Activated T-cell treated with anti-CD3 and anti-CD28 coated beads, Interleukin-2, amount 50 U/mL, for 72 hours (primary cell): ENCODE data around the gene FOXL1. TPM values are rescaled to one million over a fixed set of nuclear protein-coding genes. Genes with fewer than 3 reads are reported as not detected.

ENCODE experiments used
- ATAC-seq, 2 donors: fragments of 150-1000 bp; cut with Tn5 transposase; replicated peaks in 1 of 2; 2 replicates each; pipeline ENCODE4 v1.10.0; 2021; ENCODE audit warnings: moderate library complexity in 2 of 2, mild to moderate bottlenecking in 1 of 2
- DNase-seq, 2 donors: peaks; one replicate each; pipeline ENCODE4 v3.0.0; 2021 to 2022; ENCODE audit warnings: mixed read lengths in 1 of 2
- H3K27ac Mint-ChIP-seq: one replicate; pipeline ENCODE4 v1.8.0; 2022; ENCODE audit warnings: mild to moderate bottlenecking, moderate library complexity, mixed read lengths
- H3K27me3 Mint-ChIP-seq: one replicate; pipeline ENCODE4 v1.8.0; 2022; ENCODE audit warnings: low read depth, mixed read lengths
- H3K36me3 Mint-ChIP-seq, 2 donors: one replicate each; pipeline ENCODE4 v1.8.0; 2022; ENCODE audit warnings: mixed read lengths in 2 of 2, mild to moderate bottlenecking in 1 of 2; ENCODE audit not compliant: insufficient read depth in 2 of 2
- H3K4me1 Mint-ChIP-seq: one replicate; pipeline ENCODE4 v1.8.0; 2022; ENCODE audit warnings: low read depth, mixed read lengths
- H3K4me3 Mint-ChIP-seq, 2 donors: one replicate each; pipeline ENCODE4 v1.8.0; 2022; ENCODE audit warnings: mild to moderate bottlenecking in 2 of 2, mixed read lengths in 2 of 2, moderate library complexity in 2 of 2
- H3K9me3 Mint-ChIP-seq, 2 donors: one replicate each; pipeline ENCODE4 v1.8.0; 2022; ENCODE audit warnings: mixed read lengths in 2 of 2
- total RNA-seq, 2 donors: library from RNA; stranded (reverse); gene quantifications; one replicate each; pipeline ENCODE4 v1.2.3, GENCODE V29; 2022

Gene FOXL1
- total RNA-seq, 2 donors from 2014 or later, result 0.07 TPM; not detected in 1

DNA sequence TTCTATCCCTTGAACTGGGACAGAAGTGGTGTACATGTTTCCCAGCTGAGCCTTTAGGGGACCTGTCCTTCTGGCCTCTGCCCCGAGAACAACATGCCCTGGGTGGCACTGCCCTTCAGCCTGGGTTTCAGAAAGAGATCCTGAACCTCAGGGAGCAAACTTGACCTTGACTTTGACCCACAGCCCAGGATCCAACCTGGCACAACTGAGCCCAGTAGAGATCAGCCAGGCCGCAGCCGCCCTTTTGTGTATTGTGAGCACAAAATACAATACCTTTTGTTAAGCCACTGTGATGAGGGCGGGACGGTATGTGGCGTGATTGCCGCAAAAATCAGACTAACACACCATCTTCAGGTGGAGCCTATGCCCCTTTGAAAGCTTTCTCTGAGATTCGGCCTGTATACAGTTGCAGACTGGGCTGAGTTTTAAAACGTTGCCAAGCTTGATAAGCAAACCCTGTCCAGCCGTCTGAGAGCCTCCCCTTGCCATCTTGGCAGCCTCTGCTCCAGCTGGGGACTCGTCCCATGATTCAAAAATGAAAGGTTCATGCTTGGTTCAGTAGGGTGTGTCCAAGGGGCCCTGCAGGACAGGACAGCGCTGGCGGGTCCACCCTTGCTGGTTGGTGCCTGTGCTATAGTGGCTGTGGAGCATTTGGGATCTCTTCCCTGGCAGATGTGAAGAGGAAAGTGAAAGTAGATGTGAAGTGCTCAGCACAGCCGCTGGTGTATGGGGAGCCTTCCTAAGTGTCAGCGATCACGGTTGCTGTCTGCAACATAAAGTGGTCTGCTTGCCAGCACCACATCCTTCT is 40.3 kb downstream of the FOXL1 start:
- Mint-ChIP-seq H3K36me3 (no peaks in the 10 kb centered on the region), H3K27me3 (peaks cover 6% of the 10 kb centered on the region), H3K9me3 (no peaks in the 10 kb centered on the region), H3K4me3 (no peak overlapping the region), H3K4me1 (no peaks in the 10 kb centered on the region), H3K27ac (no peak overlapping the region)
- DNase-seq, result no peak
- no peak for ATAC-seq

DNA sequence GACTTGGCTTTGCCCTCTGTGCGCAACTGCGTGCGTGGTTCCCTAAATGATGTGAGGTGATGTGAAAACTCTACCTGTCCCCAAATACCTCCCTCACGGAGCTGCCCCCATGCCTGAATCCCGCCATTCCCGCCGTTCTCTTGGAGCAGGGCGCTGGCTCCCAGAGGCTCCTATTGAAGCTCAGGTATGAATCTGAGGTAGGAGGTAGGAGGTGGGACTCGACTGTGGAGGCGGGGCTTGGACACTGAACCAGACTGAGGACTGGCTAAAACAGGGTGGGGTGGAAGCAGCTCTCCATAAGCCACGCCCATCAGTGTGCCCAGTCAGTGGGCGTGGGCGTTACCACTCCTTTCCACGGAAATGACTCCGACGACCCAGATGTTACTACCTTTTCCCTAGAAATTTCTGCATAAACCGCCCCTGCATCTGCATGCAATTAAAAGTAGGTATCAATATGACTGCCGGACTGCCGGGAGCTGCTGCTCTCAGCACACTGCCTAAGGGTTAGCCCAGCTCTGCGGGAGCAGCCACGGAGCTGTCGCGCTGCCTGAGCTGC is 41.0 kb downstream of the FOXL1 start:
- Mint-ChIP-seq H3K9me3 (no peaks in the 10 kb centered on the region), H3K4me3 (no peak overlapping the region), H3K36me3 (no peaks in the 10 kb centered on the region), H3K4me1 (no peaks in the 10 kb centered on the region), H3K27ac (no peak overlapping the region), H3K27me3 (peaks cover 6% of the 10 kb centered on the region)
- DNase-seq, result no peak
- no peak for ATAC-seq

DNA sequence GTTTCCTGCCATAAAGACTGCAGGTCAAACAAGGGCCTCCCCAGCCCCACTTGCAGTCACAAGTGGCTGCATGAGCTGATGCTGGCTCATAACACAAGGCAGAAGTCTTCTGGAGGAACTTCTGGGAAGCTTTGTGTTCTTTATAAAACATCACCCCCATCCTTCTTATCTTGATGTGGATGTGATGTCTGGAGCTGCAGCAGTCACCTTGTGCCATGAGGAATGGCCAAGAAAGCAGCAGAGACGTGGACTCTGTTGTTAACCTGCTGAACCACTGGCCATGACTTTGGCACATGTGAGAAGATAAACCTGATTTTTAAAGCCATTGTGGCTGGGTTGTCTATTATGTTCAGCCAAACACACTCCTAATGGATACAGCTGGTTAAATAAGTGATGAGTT is 41.8 kb downstream of the FOXL1 start:
- no peak overlapping the region for H3K27ac Mint-ChIP-seq

DNA sequence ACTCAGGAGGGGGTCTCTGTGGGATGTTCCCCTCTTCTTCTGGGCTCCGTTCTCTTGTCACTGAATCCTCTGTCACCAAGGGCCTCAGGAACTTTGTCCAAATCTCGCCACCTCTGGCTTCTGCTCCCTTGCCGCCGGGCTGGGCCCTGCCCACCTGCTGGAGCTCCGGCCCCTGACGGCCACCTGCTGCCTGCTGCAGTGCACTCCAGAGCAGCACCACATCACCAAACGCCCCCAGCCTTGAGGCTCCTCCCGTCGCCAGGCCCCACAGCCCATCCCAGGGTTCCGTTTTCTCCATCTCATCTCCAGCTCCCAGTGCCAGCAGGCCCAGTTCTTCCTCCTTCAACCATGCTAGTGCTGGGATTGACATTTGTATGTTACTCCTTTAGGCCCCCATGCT is 43.6 kb downstream of the FOXL1 start:
- no peaks in the 10 kb centered on the region for H3K9me3 Mint-ChIP-seq
- H3K27ac Mint-ChIP-seq, result no peak overlapping the region
- H3K36me3 Mint-ChIP-seq, result no peaks in the 10 kb centered on the region
- no peak for ATAC-seq
- H3K4me1 Mint-ChIP-seq, result no peaks in the 10 kb centered on the region
- peaks cover 6% of the 10 kb centered on the region for H3K27me3 Mint-ChIP-seq
- H3K4me3 Mint-ChIP-seq, result no peak overlapping the region
- DNase-seq, result no peak

More for the DNA sequence above, 41.8 kb downstream of the FOXL1 start:
- ATAC-seq, result no peak
- Mint-ChIP-seq H3K27me3 (peaks cover 6% of the 10 kb centered on the region), H3K4me1 (no peaks in the 10 kb centered on the region), H3K9me3 (no peaks in the 10 kb centered on the region), H3K4me3 (no peak overlapping the region), H3K36me3 (no peaks in the 10 kb centered on the region)
- DNase-seq, result no peak

DNA sequence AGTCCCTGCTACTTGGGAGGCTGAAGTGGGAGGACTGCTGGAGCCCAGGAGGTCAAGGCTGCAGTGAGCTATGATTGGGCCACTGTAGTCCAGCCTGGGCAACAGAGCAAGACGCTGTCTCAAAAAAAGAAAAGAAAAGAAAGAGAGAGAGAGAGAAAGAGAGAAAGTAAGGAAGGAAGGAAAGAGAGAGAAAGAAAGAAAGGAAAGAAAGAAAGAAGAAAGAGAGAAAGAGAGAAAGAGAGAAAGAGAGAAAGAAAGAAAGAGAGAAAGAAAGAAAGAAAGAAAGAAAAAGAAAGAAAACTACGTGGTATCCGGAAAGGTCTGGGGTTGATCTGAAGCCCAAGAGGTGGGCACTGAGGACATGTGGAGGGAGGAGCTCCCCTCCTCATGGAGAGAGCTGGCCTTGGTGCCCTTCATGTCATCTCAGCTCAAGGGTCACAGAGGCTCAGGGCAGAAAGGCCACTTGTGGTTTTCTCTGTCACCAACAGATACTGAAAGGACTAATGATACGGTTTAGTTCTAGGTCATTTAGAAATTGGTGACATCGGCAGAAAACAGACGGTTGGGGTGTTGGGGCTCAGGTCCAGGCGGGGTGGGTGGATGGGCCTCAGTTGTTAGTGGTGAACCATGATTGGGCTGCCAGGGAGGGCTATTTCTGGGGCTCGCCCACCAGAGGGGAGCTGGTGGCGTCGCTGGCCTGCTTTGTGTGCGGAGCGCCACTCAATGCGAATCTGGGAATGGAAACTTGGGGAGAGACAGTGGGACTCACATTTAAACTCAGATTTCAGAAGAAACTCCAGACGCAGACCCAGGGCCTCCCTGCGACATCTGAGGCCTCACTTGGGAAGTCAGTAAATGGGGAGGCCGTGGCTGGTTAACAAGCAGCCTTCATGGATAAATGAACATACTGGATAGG is 44.6 kb downstream of the FOXL1 start:
- Mint-ChIP-seq H3K9me3 (no peaks in the 10 kb centered on the region), H3K27ac (no peak overlapping the region)

DNA sequence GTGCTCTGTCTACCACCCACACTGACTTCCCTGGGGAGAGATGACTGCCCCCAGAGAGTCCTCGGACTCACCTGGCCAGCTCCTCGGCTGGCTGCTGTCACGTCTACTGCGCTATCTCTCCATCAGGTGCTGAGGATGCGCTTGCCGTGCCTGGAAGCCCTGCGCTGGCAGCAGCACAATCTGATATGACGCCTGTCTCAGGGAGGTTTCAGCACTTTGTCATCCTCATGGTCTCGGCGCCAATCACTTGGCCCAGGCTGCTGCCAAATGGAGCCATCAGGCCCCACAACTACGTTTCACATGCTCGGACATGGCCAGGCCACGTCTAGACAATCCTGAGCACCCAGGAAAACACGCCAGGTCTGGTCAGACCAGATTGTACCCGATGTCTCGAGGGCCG is 46.7 kb downstream of the FOXL1 start:
- no peak for ATAC-seq
- H3K9me3 Mint-ChIP-seq, result no peaks in the 10 kb centered on the region

More for the DNA sequence above, 44.6 kb downstream of the FOXL1 start:
- Mint-ChIP-seq H3K36me3 (no peaks in the 10 kb centered on the region), H3K4me3 (no peak overlapping the region), H3K4me1 (no peaks in the 10 kb centered on the region), H3K27me3 (peaks cover 6% of the 10 kb centered on the region)
- ATAC-seq (no peak), DNase-seq (no peak)

DNA sequence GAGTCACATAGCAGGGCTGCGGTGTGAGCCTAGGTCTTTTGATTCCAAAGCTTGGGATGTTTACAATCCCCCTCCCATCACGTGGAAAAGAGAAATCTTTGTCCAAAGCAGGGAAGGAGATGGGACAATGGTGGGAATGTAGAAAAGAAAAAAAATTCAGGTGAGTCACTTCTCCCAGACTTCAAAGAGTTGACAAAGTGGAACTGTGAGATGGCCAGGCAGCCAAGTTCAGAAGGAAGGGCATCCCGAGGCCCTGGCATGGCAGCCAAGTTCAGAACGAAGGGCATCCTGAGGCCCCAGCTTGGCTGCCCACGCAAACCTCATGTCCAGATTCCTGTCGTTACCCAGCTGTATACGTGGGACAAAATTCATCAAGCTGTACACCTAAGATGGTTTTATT is 47.5 kb downstream of the FOXL1 start:
- no peak overlapping the region for H3K4me3 Mint-ChIP-seq
- no peak for ATAC-seq
- no peaks in the 10 kb centered on the region for H3K36me3 Mint-ChIP-seq

More for the DNA sequence above, 46.7 kb downstream of the FOXL1 start:
- Mint-ChIP-seq H3K36me3 (no peaks in the 10 kb centered on the region), H3K27ac (no peak overlapping the region), H3K27me3 (peaks cover 6% of the 10 kb centered on the region), H3K4me1 (no peaks in the 10 kb centered on the region), H3K4me3 (no peak overlapping the region)
- no peak for DNase-seq

DNA sequence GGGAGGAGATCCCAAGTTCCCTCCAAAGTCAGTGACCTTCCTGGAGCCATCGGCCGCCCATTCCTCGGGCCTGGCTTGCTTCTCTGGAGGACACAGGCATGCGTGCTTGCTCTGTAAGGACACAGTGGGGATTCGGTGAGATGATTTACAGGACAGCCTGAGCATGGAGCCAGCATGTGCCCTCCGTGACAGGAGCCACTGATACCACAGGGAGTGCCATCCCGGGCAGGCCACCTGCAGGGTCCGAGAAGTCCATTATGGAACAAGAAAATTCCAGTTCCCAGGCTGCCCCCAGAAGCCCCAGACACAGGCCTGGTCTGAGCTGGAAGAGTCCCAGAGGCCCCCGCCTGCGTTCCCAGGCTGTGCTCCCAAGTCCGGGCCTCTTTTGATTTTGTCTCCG is 47.9 kb downstream of the FOXL1 start:
- no peaks in the 10 kb centered on the region for H3K36me3 Mint-ChIP-seq
- no peak overlapping the region for H3K4me3 Mint-ChIP-seq
- H3K27ac Mint-ChIP-seq, result no peak overlapping the region
- ATAC-seq (no peak), DNase-seq (no peak)
- H3K27me3 Mint-ChIP-seq, result peaks cover 10% of the 10 kb centered on the region
- no peaks in the 10 kb centered on the region for H3K4me1 Mint-ChIP-seq
- H3K9me3 Mint-ChIP-seq, result no peaks in the 10 kb centered on the region

More for the DNA sequence above, 47.5 kb downstream of the FOXL1 start:
- Mint-ChIP-seq H3K4me1 (no peaks in the 10 kb centered on the region), H3K9me3 (no peaks in the 10 kb centered on the region), H3K27ac (no peak overlapping the region), H3K27me3 (peaks cover 7% of the 10 kb centered on the region)
- no peak for DNase-seq

DNA sequence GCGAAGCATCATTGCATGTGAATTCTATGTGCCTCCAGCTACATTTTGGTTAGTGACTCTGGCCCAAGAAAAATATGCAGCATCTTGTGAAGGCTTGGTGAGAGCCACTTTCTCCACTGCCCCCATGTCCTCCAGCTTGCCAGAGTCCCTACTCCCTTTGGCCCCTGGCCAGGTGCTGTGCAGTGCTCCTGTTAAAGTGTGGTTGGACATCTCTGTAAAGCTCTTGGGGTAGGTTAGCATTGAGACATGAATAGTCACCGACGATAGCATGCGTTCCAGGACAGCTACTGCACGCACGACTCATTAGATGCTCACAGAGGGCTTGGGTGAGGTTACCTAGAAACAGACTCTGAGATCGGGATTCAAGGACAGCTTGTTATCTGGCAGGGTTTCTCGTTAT is 48.6 kb downstream of the FOXL1 start:
- H3K4me1 Mint-ChIP-seq, result no peaks in the 10 kb centered on the region
- DNase-seq, result no peak
- no peak overlapping the region for H3K4me3 Mint-ChIP-seq
- no peak for ATAC-seq
- H3K27me3 Mint-ChIP-seq, result peaks cover 7% of the 10 kb centered on the region
- no peak overlapping the region for H3K27ac Mint-ChIP-seq
- no peaks in the 10 kb centered on the region for H3K36me3 Mint-ChIP-seq
- no peaks in the 10 kb centered on the region for H3K9me3 Mint-ChIP-seq

DNA sequence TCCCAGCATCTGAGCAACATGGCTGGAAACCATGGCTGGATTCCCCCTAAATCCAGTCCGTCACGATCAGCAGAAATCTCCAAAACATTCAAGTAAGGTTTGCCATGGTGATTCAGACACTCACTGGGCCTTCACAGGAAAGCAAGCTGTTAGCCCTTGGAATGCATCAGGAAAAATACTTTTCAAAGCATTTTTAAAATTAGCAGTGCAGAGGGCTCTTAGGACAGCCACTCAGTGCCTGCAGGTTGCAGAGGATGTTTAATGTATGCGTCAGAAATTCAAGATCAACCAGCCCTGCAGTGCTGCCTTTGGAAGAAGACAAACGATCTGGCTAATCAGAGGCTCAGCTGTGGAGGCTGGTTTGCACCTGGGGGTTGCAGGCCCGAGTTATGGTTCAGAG is 50.3 kb downstream of the FOXL1 start:
- H3K27ac Mint-ChIP-seq, result no peak overlapping the region
- no peaks in the 10 kb centered on the region for H3K36me3 Mint-ChIP-seq
- no peak overlapping the region for H3K4me3 Mint-ChIP-seq
- peaks cover 11% of the 10 kb centered on the region for H3K27me3 Mint-ChIP-seq
- no peaks in the 10 kb centered on the region for H3K9me3 Mint-ChIP-seq
- H3K4me1 Mint-ChIP-seq, result no peaks in the 10 kb centered on the region
- DNase-seq (no peak), ATAC-seq (no peak)

DNA sequence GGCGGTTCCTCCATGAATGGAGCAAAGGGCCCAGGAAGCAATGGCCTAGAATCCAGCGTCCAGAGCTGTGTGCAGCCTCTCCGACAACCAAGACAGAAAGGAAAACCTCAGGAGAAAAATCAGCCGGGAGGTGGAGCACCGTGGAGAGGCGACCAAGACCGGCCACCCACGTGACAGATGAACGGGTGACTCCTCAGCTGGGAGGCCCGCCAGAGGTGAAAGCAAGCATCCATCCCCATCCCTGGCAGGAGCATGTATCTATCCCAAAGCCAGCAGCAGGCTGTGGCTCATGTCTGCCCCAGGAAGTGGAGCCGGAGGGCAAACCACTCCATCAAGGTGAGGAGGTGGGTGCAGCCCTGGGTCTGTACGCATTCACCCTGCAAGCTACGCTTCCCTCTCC is 52.1 kb downstream of the FOXL1 start:
- no peak for DNase-seq
- ATAC-seq, result no peak
- Mint-ChIP-seq H3K4me3 (no peak overlapping the region), H3K4me1 (no peaks in the 10 kb centered on the region), H3K27ac (no peak overlapping the region), H3K9me3 (no peaks in the 10 kb centered on the region), H3K36me3 (no peaks in the 10 kb centered on the region), H3K27me3 (peaks cover 16% of the 10 kb centered on the region)

DNA sequence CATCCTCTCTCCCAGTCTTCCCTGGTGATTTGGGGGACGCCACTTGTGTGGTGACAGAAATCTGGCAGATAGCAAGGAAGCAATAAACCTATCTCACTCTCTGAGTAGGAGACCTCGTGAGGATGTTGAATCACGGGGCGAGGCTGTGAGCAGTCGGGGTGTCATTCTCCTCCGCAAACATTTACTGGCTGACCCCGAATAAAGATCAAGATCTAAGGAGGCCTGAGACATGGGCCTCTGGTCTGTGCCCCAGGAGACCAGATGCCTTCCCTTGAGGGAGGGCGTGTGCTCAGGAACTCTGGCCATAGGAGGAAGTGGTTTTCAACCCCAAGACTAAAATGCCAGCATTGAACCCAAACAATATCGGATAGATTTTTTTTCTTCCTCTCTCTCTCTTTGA is 53.1 kb downstream of the FOXL1 start:
- peaks cover 24% of the 10 kb centered on the region for H3K27me3 Mint-ChIP-seq
- H3K36me3 Mint-ChIP-seq, result no peaks in the 10 kb centered on the region
- no peak for ATAC-seq
- H3K9me3 Mint-ChIP-seq, result no peaks in the 10 kb centered on the region
- no peaks in the 10 kb centered on the region for H3K4me1 Mint-ChIP-seq
- H3K27ac Mint-ChIP-seq, result no peak overlapping the region
- no peak for DNase-seq
- no peak overlapping the region for H3K4me3 Mint-ChIP-seq
